HG03108 (cell line): ENCODE data around the gene WDR5.

Source experiments
- ATAC-seq: cut with Tn5 transposase; IDR thresholded peaks from one replicate; pipeline ENCODE4 v1.9.1; 2021; ENCODE audit warnings: moderate library complexity; ENCODE audit not compliant: unreplicated experiment

Gene WDR5

DNA sequence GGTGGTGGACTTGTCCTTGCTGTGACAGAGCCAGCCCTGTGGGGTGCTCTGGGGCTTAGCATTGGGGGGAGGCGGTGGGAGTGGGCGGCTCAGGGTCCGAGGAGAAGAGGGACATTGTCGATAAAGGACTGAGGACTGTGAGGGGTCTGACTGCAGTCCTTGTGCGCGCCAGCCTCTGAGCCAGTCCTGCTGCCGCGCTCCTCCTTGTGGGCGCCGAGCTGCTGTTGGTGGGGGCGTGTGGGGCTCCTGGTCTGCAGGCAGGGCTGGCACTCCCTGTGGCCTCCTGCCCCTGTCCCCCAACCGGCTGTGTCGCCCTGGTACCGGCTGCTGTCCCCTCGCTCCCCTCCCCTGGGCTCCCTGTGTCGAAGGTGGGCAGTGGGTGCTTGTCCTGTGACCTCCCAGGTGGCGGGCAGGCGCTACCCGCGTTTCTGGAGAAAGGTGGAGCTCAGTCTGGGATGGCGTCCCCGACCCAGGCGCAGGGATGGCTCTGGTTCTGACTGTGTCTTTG, 21.6 kb downstream of the WDR5 start:
- no peak for ATAC-seq

DNA sequence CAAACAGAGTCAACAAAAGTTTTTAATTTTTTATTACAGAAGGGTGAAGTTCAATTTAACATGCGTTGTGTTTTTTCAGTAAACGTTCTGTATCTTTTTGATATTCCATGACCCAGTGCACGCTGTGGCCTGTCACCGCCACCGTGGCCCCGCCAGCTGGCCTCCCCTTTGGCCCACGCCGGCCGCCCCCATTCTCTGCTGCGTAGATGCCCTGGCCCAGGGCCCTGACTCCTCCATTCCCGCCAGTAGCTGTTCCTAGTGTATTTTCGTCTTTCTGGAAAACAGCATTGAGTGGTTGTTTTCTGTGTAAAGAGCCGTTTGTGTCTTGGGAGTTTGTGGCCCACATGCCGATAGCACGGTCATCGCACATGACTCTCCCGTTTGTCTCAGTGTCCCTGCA, 22.4 kb downstream of the WDR5 start:
- ATAC-seq: no peak

DNA sequence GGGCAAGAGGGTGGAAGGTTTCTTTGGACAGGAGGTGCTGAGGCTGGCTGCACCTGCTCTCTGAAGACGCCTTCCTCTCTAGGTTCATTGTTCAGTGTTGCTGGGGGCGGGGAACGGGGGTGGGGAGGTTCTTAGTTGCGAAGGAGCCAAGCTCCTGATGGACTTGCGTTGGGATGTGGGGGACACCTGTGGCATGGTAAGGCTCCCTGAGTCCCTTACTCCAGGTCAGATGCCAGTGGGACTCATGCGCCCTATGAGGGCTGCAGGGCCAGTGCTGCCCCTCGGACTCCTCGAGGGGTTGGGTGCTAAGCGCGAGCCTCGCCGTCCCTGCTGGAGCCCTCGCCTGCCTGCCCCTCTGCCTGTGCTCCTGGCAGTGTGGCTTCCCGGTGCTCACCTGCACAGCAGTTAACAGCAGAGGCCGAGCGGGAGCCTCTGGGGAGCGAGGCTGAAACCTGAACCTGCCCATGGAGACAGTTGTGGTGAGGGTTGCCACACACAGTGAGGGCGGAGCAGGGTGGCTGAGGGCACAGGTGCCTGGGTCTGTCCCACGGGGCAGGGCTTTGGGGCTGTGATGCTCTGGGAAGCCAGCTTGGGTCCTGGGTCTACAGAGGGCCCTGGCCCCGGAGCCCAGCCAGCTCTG, 23.0 kb downstream of the WDR5 start:
- no peak for ATAC-seq

DNA sequence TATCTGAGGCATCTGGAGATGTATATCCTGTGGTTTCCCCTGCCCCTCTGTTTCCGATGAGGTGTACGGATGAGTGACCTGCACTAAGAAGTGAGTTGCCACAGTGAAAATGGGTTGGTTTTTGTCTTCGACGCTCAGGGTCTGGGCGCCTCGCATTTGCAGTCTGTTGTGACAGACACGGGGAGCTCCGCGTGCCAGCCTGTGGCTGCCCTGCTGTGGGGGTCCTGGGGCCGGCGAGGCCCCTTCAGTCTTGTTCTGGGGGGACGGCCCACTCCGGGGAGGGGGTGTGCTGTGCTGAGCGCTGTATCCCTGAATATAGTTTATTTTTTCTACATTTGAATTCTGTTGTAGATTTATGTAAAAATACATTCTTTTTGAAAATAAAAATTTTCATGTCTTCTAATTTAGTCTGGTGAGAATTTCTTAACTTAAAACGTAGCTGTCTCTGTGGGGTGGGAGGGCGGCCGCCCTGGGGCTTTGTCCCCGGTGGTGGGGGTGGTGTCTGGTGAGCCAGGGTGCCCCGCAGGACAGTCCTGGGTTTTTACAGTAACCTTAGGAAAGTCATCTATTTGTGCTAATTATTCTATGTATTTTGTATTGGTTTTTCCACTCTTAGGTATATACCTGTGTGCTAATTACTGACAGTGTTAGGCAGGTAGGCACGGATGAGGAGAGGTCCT, 23.8 kb downstream of the WDR5 start:
- no peak for ATAC-seq

DNA sequence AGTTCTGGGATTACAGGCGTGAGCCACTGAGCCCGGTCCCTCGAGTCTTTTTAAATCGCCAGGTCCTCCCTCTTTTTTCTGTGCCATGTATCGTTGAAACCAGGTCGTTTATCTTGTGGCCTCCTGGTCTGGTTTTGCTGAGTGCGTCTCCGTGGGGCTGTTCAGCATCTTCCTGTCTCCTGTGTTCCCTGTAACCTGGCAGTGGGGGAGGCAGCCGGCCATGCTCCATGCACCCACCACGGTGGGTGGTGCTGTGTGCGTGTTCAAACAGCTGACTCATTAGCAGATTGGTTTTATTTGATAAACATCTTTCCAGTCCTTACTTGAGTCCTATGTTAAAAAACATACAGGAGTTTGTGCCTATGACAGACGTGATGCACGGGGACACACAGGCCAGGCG, 25.8 kb downstream of the WDR5 start:
- no peak for ATAC-seq

DNA sequence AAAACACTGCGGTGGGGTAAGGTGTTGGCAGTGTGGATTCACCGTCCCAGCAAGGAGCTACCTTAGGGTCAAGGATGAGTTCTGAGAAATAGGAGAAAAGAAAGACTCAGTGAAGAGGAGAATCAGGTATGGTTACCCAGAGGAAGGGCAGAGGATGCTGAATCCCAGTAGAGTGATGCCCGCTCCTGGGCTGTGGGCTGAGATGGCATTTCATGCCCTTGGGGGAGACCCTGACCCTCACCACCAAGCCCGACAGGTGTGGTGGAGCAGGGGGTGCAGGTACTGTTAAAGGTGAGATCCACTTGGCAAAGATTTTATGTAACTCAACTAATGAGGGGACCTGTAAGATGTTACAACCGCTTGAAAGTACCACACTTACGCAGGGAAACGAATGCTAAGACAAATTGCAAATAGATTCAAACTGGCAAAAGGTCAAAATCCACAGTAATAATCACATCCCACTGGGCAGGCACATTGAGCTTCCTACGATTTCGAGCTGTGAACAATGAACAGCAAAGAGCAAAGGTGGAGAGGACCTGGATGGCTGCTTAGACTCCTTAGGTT, 26.4 kb downstream of the WDR5 start:
- no peak for ATAC-seq

DNA sequence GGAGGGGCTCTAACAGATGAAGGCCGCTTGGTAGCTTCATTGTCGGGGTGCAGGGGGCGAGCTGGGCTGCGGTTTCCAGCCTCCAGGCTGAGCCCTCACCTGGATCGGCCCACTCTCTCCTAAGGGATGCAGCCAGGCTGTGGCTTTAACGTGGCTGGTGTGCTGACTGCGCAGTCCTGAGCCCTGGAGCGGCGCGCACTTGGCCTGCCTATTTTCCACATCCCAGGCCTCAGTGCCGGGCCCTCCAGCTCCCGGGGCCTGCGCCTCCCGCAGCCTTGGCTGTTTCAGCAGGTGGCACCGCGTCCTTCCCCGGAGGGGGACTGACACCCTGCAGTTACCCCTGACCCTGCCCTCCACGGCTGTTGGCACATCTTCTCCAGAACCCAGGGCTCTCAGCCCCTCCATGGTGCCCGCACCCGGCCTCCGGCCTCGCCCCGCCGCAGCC, 27.1 kb downstream of the WDR5 start:
- ATAC-seq: no peak

DNA sequence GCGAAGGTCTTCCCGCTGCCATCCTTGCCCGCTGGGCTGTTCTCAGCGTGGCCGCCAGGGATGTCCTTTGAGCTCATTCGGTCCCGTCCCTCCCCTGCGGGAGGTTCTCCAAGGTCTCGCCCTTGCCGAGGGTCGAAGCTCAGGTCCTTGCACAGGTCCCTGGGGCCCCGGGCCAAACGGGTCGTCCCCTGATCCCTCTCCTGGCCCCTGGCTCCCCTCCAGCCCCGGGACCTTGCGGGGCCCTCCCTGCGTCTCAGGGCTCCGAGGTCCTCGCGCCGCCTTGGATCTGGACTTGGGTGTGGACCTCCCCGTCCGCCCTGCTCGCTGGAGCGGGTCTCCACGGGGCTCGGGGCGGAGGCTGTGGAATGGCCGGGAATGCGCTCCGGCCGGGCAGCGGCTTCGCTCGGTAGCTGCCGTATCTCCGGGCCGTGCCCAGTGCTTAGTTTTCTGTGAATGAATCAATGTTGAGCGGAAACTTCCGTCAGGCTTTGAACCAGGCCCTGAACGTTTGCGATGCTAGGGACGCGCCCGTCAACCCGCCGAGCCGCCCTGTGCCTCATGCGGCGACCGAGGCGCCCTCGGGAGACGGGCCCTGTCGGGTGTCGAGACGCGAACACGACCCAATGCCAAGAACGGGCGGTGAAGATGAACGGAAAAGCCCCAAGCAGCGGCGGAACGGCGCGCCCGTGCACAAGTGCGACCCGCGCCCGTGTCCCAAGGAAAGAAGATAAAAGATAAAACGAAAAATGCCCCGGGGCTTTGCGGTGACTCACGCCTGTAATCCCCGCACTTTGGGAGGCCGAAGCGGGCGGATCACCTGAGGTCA, 27.7 kb downstream of the WDR5 start:
- no peak for ATAC-seq

DNA sequence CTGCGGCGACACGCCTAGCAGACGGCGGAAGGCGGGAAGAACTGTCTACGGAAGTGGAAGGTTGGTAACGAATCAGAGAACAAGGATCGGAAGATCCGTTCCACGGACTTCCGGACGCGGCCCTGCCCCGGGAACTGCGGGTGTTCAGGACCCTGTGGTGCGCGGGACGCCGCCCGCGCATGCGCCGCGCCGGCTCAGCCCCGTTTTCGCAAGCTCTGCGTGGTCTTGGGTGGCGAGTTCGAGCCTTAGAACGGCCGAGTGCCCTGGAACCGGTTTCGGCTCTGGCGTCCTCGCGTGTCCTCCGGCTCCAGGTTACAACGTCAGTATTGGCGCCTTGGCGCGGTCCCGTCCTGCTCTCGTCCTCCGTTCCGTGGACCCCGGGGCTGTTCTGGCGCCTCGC, 29.0 kb downstream of the WDR5 start:
- ATAC-seq: no peak

DNA sequence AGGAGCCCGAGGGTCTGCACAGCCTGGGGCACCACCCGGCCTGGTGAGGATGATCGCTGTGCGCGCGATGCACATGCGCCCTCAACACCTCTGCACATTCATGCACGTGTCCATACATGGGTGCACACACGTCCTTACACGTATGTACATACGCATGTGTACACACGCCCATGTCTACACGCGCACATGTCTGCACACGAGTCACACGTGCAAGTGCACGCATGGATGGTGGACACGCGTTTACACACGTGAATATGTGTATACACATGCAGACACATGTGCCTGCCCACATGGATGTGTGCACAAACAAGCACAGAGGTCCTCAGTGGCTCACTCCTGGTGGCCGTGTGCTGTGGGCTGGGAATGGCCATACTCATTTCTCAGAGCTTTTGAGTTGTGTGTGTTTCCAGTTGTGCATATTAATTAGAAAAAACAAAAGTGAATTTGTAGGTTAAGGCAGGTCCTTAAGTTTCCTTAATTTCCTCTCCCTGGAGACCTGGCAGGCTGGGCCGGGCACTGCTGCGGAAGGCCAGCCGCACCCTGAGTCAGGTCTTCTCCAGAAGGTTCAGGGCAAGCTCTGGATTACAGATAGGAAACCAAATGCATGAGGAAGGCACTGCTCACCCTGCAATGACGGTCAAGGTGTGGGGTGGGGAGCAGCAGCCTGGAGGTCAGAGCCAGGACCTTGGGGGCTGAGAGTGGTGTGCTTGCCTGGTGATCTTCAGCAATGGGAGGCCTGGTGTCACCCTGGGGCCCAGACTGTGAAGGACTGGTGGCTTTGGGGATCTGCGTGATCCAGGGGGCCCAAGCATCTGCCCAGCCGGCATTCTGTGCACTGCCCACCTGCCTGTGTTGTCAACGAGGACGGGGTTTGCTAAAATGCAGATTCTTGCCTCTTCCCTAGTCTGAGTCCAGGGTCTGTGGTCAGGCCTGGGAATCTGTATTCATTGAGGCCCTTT, 29.8 kb downstream of the WDR5 start:
- ATAC-seq: no peak

DNA sequence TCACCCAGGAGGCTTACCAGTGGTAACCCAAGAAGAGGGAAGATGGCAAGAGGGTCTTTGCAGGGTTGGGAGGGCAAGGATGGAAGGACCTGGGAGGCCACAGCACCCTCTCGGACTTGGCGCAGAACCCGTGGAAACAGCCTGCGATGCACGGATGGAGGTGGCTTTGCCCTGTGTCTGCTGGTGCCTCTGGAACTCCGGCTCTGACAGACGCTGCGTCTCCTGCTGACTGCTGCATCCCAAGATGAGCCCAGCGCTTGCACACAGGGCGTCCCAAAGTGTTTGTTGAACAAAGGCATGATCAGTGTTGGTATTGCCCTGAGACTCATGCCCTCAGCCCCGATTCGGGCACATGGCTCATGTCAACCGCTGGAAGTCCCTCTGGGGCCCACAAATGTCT, 30.5 kb downstream of the WDR5 start:
- no peak for ATAC-seq

DNA sequence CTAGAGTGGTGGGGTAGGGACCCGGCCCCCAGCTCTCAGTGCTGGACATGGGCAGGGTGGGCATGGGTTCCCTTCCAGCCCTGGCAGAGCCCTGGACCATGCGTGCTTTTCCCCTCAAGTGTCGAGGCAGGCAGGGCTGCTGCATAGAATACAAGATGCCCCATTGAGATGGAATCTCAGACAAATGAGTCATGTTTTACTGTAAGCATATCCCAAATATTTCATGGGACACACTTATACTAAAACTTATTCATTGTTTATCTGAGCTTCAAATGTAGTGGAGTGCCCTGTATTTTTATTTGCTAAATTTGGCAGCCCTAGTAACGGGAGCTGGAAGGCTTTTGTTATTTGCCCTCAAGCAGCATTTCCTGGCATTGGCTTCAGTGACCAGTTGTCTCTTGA, 31.6 kb downstream of the WDR5 start:
- ATAC-seq: no peak

DNA sequence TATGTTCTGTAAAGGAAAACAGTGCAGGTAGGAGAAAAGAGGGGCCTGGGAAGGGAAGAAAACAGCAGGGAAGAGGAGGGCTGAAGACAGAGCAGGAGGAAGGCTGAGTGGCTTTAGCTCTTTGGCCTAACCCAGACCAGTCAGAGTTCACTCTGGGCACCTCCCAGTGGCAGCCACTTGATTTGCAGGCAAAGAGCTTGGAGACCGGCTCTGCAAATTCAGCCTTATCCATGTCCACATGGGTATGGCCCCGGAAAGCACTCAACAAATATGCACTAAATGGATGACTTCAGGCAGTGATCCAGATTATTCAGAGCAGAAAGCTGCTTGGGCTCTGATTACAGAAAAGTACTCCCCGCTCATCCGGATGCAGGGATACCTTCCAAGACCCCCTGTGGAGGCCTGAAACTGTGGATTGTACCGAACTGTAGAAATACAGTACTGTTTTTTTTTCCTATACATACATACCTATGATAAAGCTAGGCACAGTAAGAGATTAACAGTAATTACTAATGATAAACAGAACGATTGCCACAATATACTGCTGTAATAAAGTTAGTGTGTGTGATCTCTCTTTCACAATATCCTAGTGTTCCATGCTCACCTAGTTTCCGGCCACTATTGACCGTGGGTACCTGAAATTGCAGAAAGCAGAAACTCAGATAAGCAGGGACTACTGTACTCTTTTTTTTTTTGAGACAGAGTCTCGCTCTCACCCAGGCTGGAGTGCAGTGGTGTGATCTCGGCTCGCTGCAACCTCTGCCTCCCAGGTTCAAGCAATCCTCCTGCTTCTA, 33.1 kb downstream of the WDR5 start:
- no peak for ATAC-seq

DNA sequence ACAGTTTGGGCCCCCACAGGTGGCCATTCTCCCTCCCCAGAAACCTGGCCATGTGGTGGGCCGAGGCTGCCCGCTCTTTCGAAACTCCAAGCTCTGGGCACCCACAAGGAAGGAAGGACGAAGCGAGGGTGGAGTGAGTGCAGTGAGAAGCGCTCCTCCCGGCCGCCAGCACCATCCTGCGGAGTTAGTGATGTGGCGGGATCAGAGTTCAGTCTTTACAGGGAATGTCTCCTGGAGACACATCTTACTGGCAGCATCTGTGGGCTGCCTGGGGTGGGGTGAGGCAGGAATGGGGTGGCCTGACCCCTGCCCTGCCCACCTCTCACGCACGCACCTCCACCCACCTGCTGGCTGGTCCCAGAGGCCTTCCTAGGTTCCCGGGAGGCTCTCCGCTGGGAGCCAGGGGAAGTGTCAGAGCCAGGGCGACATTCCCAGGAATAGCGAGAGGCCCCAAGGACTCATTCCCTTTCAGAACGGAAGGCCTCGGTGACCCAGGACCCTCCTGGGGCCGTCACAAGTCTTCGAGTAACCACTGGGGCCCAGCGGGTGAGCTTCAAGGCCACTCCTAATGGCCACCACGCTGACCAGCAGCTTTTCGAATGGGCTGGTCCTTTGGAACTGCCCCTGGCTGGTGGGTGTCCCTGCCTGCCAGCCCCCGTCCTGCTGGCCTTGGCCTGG, 34.0 kb downstream of the WDR5 start:
- ATAC-seq: no peak

DNA sequence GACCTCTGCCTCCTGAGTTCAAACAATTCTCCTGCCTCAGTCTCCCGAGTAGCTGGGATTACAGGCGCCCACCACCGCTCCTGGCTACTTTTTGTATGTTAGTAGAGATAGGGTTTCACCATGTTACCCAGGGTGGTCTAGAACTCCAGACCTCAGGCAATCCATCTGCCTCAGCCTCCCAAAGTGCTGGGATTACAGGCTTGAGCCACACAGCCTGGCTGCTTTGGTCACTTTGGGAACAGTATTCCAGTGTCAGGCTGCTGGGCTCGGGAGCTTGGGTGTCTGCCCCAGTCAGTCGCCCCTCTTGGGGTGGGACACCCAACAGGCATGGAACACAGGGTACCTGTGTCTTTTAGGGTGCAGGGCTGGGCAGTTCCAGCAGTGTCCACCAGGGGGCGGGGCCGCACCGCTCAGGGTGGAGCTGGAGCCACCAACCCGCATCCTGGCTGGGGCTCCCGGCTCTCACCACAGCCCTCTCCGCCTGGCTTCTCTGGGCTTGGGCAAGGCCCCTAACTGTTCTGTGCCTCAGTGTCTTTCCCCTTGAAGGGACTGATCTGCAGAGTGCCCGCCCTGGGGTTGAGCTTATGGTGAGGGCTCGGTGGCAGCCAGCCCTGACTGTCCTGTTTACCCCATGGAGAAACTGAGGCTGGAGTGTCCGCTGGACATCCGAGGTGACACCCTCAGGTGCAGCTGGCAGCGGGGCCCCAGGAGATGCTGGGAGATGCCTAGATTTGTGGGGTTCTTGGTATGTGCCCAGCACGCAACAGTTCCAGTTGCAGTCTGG, 34.8 kb downstream of the WDR5 start:
- no peak for ATAC-seq

DNA sequence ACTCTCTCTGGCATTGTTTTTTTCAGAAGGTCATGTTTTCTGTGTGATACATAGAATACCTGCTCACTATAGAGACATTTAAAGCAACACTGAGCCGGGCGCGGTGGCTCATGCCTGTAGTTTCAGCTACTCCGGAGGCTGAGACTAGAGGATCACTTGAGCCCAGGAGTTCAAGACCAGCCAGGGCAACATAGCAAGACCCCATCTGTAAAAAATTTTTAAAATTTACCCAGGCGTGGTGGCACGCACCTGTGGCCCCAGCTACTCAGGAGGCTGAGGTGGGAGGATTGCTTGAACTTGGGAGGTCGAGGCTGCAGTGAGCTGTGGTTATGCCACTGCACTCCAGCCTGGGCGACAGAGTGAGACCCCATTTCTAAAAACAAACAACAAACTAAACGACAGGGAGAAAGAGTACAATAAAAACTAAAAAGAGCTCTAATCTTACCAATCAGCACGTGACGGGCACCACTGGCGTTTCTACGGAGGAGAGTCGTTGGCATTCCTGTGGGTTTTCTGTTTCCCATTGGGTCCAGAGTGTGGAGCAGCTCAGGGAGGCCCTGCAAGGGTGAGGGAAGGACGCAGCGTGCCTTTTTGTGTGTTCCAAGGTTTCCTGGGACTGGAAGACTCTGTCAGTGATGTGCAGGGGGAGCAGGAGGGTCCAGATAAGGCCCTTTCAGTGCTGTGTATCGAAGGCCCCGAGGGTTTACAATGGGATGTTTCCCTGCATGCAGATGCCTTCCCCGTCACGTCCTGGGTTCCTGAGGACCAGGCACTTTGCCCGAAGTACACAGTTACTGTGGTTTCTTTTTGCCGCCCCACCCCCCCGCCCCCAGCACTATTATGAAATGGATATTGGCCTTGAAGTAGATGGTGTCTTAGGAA, 35.7 kb downstream of the WDR5 start:
- ATAC-seq: no peak
